Right atrium auricular region (tissue), 2 donors: ENCODE results near the gene GASK1A. TPM values are rescaled to one million over a fixed set of nuclear protein-coding genes. Genes with fewer than 3 reads are reported as not detected.

Source experiments
- DNase-seq: peaks from one replicate; pipeline ENCODE4 v3.0.0-alpha.2; 2019; ENCODE audit warnings: low spot score
- H3K27ac ChIP-seq, 2 donors: fragments of 200-600 bp; sonication (generic); 1 replicate in 1 of 2; 2 replicates in 1 of 2; pipeline ENCODE4 v1.5.1; 2016 to 2019
- H3K27me3 ChIP-seq, 2 donors: fragments of 200-600 bp; sonication (generic); one replicate each; pipeline versions ENCODE4 v1.5.1 to v1.6.0; 2017 to 2019
- H3K36me3 ChIP-seq: fragments of 200-600 bp; sonication (generic); one replicate; pipeline ENCODE4 v1.5.1; 2016
- H3K4me1 ChIP-seq, 2 donors: fragments of 200-600 bp; sonication (generic); one replicate each; pipeline versions ENCODE4 v1.5.1 to v1.6.0; 2017 to 2019
- H3K4me3 ChIP-seq, 2 donors: fragments of 200-600 bp; sonication (generic); 1 replicate in 1 of 2; 2 replicates in 1 of 2; pipeline ENCODE4 v1.5.1; 2017 to 2019; ENCODE audit warnings: mild to moderate bottlenecking in 1 of 2, moderate library complexity in 1 of 2
- H3K9me3 ChIP-seq, 2 donors: fragments of 200-600 bp; sonication (generic); one replicate each; pipeline ENCODE4 v1.5.1; 2019
- CTCF ChIP-seq, 2 donors: fragments of 200-600 bp; sonication (generic); IDR thresholded peaks; one replicate each; pipeline ENCODE4 v1.5.1; 2019; ENCODE audit warnings: antibody characterized with exemption in 2 of 2
- total RNA-seq, 2 donors: library from RNA; depleted of rRNA; stranded (reverse); fragments of >200 nt; gene quantifications; one replicate each; pipeline ENCODE4 v1.1.0, GENCODE V29; 2016

GASK1A gene
- total RNA-seq, 2 donors from 2014 or later: 1.5 to 2.1 TPM

DNA sequence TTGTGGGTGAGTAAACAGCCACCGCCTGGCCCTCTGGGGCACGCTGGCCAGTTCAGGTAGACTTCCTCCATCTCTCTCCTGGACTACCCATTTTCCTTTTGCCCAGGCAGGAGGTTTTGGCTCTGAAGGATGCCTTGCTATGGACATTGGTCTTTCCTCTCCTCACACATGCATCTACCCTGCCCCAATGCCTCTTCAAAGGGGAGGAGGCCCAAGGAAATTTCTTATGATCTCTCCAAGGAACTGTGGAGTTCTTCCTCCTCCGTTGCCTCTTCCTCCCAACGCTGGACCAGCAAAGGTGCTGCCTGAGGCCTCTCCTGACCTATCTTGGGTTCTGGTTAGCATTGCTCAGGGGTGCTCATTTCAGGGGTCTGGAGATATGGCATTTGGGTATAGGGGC lies 93.2 kb downstream of the GASK1A start:
- no peak for TF ChIP-seq CTCF (IDR thresholded peaks at IDR 0.05)
- H3K4me3 ChIP-seq: no peak overlapping the region
- H3K36me3 ChIP-seq: no peaks in the 10 kb centered on the region
- no peaks in the 10 kb centered on the region for H3K9me3 ChIP-seq
- H3K4me1 ChIP-seq: no peaks in the 10 kb centered on the region
- no peak overlapping the region for H3K27ac ChIP-seq
- peak; percentile 1 for DNase-seq
- no peaks in the 10 kb centered on the region for H3K27me3 ChIP-seq

DNA sequence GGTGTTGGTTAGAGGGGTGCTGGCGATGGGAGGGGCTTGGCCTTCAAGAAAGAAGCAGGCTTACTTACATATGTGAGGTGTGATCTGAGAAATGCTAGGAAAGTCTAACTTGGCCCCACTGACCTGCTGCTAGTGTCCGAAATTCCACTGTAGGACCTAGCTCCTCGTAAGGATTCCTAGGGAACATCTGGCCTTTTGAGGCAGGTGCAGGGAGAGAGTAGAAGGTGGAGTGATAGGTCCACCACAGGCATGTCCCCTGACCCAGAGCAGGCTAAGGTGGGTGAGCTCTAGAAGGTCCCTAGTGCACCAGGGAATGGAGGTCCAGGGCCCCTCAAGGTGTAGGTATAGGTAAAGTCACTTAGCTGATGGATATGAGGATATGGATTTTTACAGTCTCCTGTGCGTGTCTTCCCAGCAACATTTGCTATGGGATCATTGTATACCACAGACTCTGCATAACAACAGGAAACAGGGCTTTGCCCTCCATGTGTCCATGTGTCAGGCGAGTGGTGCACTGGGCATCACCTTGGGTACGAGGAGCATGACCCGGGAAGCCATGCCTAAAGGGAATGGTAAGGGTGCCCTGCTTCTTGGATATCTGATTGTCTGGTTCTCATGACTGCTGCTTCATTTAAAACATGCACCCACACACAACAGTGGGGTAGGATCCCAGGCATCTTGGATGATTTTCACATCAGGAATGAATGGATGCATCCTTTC lies 94.2 kb downstream of the GASK1A start:
- peak; percentile 46 for DNase-seq
- Histone ChIP-seq H3K27ac (no peak overlapping the region), H3K27me3 (no peaks in the 10 kb centered on the region), H3K4me3 (no peak overlapping the region), H3K4me1 (no peaks in the 10 kb centered on the region), H3K9me3 (no peaks in the 10 kb centered on the region), H3K36me3 (no peaks in the 10 kb centered on the region)
- no peak for TF ChIP-seq CTCF (IDR thresholded peaks at IDR 0.05)

- DNase-seq: peak; percentile 50
- H3K27me3 ChIP-seq: no peaks in the 10 kb centered on the region
- no peak overlapping the region for H3K4me3 ChIP-seq
- H3K9me3 ChIP-seq: no peaks in the 10 kb centered on the region
- no peaks in the 10 kb centered on the region for H3K36me3 ChIP-seq
- no peak for TF ChIP-seq CTCF (IDR thresholded peaks at IDR 0.05)
- H3K4me1 ChIP-seq: no peaks in the 10 kb centered on the region
- no peak overlapping the region for H3K27ac ChIP-seq
These were observed 94.7 kb downstream of the GASK1A start for GRCh38 chr3:43073836-43074220.

DNA sequence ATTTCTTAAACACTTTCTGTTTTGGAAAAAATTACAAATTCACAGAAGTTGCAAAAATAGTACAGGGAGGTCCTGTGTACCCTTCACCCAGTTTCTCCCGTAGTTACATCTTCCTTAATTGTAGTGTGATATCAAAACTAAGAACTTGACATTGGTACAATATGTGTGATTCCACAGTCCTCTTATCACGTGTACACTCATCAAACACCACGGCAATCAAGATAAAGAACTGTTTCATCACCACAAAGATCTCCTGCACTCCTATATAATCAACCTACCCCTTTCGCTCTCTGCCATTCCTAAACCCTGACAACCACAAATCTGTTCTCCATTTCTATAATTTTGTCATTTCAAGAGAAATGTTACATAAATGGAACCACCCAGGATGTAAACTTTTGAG lies 95.4 kb downstream of the GASK1A start:
- H3K4me3 ChIP-seq: no peak overlapping the region
- no peaks in the 10 kb centered on the region for H3K9me3 ChIP-seq
- no peaks in the 10 kb centered on the region for H3K4me1 ChIP-seq
- peaks cover 2% of the 10 kb centered on the region for H3K36me3 ChIP-seq
- no peaks in the 10 kb centered on the region for H3K27me3 ChIP-seq
- peak; percentile 4 for DNase-seq
- no peak for TF ChIP-seq CTCF (IDR thresholded peaks at IDR 0.05)
- no peak overlapping the region for H3K27ac ChIP-seq

GRCh38 chr3:43074901-43075689 lies 96.0 kb downstream of the GASK1A start:
- no peaks in the 10 kb centered on the region for H3K9me3 ChIP-seq
- no peak overlapping the region for H3K27ac ChIP-seq
- DNase-seq: no peak
- no peaks in the 10 kb centered on the region for H3K27me3 ChIP-seq
- no peaks in the 10 kb centered on the region for H3K4me1 ChIP-seq
- H3K36me3 ChIP-seq: peaks cover 8% of the 10 kb centered on the region
- TF ChIP-seq CTCF (IDR thresholded peaks at IDR 0.05): no peak
- no peak overlapping the region for H3K4me3 ChIP-seq
